Right ventricle myocardium inferior (tissue), 1 donor: ENCODE data around the gene SLC30A7. TPM values are rescaled to one million over a fixed set of nuclear protein-coding genes. Genes with fewer than 3 reads are reported as not detected.
"Not testable (repeated sequence)": the region's sequence is repeated elsewhere in the genome, so short reads cannot be mapped to it uniquely, and the experiment has no call there.

Source experiments
- ATAC-seq: fragments of 200-7000 bp; cut with Tn5 transposase; one replicate; pipeline ENCODE4 v1.9.1; 2020; ENCODE audit warnings: mild to moderate bottlenecking, moderate library complexity
- DNase-seq: peaks from one replicate; pipeline ENCODE4 v3.0.0; 2021; ENCODE audit errors: missing footprints
- intact Hi-C: fragments of 100-400 bp; cut with DNase I; formaldehyde crosslinking; loops from one replicate; pipeline ENCODE4 v1.11.0; 2022
- long read RNA-seq: library from polyadenylated mRNA; unstranded; transcript quantifications from one replicate; pipeline ENCODE4 v2.0.0, GENCODE V29; 2021
- total RNA-seq: library from RNA; stranded (reverse); fragmentation: NEBNext Ultra II Directional; extraction: Animal tissue kit (Norgen Biotek cat#: 25700); gene quantifications from one replicate; pipeline ENCODE4 v1.2.1, GENCODE V29; 2021
- donor health status: DM: no; HTN: yes; CAD: no; lungs with severe emphysema.

Gene SLC30A7, protein sequence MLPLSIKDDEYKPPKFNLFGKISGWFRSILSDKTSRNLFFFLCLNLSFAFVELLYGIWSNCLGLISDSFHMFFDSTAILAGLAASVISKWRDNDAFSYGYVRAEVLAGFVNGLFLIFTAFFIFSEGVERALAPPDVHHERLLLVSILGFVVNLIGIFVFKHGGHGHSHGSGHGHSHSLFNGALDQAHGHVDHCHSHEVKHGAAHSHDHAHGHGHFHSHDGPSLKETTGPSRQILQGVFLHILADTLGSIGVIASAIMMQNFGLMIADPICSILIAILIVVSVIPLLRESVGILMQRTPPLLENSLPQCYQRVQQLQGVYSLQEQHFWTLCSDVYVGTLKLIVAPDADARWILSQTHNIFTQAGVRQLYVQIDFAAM
- 5.5 TPM for total RNA-seq
- long read RNA-seq = 0 reads

DNA sequence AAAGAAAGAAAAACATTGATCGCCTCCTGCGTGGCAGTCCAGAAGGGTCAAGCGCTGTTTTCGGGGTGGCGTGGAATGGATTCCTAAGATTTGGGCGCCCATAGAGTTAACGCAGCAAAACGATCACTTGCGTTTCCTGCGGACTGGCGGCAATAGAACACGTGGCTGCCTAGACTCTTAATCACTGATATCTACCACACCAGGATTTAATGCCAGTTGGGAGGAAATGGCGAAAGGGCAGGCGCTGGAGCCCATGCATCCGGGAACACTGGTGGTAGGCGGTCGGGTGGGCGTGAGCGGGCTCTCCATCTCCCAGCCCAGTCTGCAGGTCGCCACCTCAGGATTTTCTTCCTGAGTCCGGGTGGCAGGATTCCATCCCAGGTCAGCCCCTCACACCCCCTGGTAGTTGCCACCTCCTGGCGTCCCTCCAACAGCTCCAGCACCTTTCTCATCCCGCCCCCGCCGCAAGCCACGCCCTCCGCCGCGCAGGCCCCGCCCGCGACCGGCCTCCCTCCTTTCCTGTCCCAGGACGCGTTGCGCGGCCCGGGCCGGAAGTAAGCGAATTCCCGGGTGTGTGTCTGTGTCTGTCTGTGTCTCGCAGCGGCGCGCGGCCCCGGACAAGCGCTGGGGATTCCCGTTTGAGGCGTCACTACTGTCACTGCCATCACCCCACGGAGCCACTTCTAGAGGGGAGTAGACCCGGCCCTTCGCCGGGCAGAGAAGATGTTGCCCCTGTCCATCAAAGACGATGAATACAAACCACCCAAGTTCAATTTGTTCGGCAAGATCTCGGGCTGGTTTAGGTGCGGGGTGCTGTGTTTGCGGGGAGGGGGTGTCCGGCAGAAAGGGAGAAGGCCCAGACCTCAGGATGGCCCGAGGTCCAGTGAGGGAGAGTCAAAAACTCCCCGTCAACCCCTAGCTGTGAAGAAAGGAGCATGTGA, at the start of gene SLC30A7:
TSS of gene SLC30A7 (plus strand) at position 551 of the 941 bp plus-strand sequence. CDS start at position 724, 173 bp downstream.
- peak; percentile 99 for DNase-seq
- intact Hi-C loops = loop anchor here (10.0 kb wide), 1 partner anchor 761 kb away; the partner anchor contains the start of genes SASS6 and TRMT13

DNA sequence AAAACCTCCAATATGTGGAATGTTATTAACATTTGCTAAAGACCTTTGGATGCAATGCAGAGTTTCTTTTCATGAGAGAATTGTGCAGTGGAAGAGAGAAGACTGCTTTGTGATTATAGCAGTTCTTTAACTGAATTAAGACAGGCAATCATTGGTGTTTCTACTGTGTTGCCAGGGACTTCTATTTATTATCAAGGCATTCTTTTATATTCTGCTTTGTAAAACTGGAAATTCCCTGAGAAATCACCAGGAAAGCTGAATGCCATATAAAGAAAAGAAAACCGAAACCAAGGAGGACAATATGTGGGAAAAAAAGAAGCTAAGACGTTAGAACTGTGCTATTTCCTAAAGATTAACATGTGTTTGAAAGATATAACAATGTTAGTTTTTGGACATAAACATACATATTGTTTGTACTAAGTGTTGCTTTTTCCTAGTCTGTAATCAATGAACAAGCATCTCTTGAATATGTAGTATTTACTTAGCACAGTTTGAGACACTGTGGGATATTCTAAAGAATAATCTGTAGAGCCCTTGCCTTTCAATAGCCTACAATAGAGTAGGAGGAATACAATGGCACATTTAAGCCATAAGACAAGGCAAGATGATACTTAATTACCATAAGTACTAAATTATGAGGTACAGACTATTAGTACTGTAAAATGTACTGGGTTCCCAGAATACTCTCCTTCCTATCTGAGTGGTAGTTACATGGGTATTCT, 48.4 kb upstream of the SLC30A7 start:
- ATAC-seq = no peak
- intact Hi-C loops = loop anchor here (10.0 kb wide), 1 partner anchor 123 kb away; no protein-coding TSS in a partner anchor
- DNase-seq = no peak

More for the DNA sequence above, at the start of gene SLC30A7:
- ATAC-seq = peak; percentile 97

DNA sequence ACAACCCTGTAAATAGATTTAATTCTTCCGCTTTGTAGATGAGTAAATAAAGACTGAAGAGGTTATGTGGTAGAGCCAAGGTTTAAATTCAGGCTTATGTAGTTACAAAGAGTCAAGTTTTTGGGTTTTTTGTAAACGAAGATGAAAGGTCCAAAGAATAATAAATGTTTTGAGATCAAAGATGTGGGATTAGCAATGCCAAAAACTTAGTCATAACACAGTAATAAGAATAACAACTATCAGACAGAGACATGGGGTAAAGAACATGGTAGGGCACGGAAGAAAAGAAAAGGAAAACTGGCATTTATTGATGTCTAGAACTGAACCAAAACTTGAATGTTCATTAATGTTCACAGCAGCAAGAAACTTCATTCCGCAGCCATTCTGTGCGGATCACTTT, 44.2 kb upstream of the SLC30A7 start:
- ATAC-seq (no peak), DNase-seq (no peak)
- intact Hi-C loops = no loop called here

DNA sequence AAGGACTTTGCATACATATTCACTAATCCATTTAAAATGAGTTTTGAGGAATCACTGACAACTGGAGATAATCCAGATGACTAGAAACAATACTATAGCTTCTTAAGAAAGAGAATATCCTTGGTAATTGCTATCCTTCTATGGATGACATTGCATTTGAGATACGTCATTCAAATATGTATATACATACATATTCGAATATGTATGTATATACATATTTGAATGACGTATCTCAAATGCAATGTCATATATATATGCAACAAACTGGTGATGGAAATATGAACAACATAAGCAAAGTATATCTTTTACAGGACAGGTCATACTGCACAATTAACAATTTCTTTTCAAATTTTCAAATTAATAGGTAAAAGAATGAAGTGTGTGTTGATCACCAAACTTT, 42.9 kb upstream of the SLC30A7 start:
- DNase-seq = no peak
- intact Hi-C loops = no loop called here
- no peak for ATAC-seq

DNA sequence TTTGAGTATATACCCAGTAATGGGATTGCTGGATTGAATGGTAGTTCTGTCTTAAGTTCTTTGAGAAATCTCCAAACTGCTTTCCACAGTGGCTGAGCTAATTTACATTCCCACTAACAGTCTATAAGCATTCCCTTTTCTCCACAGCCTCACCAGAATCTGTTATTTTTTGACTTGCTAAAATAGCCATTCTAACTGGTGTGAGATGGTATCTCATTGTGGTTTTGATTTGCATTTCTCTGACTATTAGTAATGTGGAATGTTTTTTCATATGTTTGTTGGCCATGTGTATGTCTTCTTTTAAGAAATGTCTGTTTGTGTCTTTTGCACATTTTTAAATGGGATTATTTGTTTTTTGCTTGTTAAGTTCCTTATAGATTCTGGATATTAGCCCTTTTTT, 40.8 kb upstream of the SLC30A7 start:
- DNase-seq, ATAC-seq, intact Hi-C loops: not testable (repeated sequence)

DNA sequence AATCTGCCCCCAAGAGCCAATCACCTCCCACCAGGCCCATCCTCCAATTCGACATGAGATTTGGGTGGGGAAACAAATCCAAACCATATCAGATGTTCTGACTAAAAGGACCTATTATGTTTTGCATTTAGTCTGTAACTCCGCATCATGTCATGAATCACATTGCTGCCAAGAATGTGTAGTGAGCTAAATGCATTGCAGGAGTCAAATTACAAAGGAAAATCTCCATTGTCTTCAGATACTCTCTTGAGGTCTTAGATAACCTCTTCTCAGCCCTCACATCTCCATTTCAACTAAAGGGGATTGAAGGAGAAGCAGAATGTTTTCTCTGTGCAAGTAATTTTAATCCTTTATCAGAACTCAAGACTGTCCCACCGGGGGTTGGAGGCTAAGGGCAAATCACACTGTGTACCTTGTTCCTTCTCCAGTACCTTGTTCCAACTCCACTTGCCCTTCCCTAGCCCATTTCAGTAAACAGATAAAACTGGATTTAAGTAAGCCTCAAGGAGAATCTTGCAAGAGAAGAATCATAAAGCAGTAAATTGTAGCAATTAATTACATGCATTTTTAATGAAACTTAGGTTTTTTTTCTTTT, 35.4 kb upstream of the SLC30A7 start:
- peak; percentile 80 for ATAC-seq
- intact Hi-C loops = no loop called here

DNA sequence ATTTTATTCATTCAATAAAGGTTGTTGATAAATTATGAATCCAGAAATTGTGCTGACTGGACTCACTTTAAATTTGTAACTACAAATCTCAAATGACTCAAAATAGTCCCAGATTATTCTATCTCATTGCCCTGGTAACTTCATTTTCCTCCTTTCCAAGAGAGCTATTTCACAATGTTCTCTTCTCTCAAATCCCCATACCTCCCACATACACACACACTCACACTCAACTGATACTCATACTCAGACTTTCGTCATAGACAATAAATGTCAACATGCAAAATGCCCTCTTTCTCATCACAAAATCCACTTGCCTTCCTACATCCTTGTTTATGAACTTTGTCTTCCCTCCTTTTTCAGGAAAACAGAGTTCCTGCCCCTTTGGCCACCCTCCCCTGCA, 34.5 kb upstream of the SLC30A7 start:
- intact Hi-C loops = no loop called here
- DNase-seq (no peak), ATAC-seq (peak; percentile 84)

More for the DNA sequence above, 35.4 kb upstream of the SLC30A7 start:
- no peak for DNase-seq

DNA sequence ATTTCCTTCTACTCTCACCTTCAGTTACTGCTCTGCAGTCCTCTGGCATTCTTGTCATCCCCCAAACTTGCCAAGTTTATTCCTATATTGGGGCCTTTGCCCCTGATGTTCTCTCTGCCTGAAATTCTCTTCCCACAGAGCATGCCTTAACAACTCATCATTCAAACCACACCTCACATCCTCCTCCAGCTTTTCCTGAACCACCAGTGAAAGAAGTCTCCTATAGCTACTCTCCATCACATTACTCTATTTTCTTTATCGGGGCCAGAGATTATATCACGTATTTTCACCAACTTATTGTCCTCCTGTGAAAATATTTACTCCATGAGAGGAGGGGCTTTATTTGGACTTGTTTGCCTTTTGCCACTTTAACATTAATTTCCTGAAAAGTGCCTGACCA, 33.3 kb upstream of the SLC30A7 start:
- DNase-seq (no peak), ATAC-seq (no peak)
- intact Hi-C loops = no loop called here

DNA sequence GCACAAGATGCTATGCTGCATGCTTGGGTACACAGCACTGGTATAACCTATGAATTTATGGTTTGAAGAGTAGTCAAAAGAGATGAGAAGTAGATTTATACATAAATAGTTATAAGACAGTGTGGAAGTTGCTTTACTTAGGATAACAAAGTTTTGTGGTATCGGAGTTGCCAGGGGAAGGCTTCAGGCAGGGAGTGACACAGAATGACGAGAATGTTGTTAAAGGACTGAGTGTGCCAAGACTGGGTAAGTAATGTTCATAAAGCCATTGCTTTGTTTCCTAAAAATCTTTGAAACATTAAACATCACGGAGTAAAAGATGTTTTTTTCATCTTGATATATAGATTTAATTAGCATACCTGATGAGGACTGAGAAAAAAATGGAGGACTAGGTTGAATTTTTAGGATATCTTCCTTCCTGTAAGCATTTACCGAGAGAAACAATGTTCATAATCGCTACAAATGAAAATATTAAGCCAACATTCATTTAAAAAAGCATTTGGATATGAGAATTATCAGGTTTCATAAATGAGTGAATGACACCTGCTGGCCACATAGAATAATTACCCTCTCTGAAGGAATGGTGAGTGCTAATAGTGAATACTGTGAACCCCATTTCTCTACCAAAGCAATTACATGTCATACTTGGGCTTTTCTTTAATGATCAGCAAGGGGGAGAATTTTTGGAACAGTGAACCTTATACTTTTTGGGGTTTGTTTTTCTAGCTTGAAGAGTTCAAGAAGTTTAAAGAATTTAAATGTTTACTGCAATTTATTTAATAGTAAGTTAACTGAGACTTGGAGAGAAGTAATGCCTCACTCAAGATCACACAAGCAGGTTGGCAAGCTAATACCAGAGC, 29.6 kb upstream of the SLC30A7 start:
- DNase-seq (no peak), ATAC-seq (peak; percentile 54)
- intact Hi-C loops = loop anchor here (5.0 kb wide), 1 partner anchor 1059 kb away; no protein-coding TSS in a partner anchor

DNA sequence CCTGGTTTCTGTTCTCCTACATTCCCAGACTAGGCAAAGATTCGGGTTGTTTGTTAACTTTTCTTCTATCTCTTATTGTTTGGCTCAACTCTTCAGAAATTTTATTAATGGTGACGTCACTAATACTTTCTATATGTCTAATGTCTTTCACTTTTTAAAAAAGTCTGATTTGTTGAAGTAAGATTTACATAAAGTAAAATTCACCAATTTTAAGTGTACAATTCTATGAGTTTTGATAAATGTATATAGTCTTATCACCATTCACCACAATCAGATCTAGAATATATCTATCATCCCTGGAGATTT, 29.0 kb upstream of the SLC30A7 start:
- ATAC-seq (no peak), DNase-seq (no peak)
- intact Hi-C loops = loop anchor here (5.0 kb wide), 1 partner anchor 1060 kb away; no protein-coding TSS in a partner anchor

DNA sequence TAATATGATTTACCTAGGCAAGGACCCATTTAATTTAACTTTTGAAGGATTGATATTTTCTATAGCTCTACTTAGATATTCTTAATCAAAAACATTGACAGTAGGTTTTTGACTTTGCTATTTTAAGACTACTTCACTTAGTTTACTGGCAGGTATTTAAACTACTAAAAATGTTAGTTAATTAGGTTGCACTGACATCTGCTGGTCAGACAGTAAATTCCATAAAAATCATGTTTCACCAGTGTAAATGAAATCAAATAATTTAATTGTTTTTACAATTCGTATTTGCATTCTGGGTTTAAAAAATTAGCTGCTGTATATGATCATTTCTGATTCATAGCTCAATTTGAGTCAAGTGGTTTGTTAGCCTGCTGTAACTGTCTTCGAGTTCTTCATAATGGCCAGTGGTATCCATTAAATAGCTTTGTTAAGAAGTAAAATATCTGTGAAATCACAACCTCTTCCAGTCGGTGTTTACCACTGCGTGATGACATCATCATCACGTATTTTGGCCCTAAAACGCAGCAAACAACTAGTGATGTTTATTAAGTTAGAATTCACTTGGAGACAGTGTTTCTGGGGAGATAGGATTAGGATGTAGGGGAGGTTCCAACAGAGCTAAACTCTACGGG, 27.4 kb upstream of the SLC30A7 start:
- no peak for DNase-seq
- ATAC-seq = no peak
- intact Hi-C loops = loop anchor here (1.0 to 5.0 kb wide), 3 partner anchors 262 to 1061 kb away; no protein-coding TSS in a partner anchor

DNA sequence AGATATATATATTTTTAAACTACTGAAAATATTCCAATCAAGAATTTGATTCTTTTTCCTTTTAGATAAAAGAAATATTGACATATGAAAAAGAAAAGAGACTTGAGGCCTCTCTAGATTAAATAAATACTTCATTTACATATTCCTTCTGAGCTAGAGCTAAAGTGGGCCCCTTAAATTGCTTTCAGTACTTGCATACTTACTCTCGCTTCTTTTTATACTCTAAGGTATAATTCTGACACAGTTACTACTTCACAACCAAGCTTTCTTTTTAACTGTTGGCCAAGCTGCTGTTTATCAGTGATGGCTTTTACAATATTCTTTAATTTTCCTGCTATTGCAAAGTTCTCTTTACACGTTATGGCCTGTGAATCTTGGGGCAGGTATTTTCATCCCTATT, 25.9 kb upstream of the SLC30A7 start:
- intact Hi-C loops = loop anchor here (2.0 to 5.0 kb wide), 2 partner anchors 407 to 1063 kb away; no protein-coding TSS in a partner anchor
- no peak for ATAC-seq
- DNase-seq = no peak

DNA sequence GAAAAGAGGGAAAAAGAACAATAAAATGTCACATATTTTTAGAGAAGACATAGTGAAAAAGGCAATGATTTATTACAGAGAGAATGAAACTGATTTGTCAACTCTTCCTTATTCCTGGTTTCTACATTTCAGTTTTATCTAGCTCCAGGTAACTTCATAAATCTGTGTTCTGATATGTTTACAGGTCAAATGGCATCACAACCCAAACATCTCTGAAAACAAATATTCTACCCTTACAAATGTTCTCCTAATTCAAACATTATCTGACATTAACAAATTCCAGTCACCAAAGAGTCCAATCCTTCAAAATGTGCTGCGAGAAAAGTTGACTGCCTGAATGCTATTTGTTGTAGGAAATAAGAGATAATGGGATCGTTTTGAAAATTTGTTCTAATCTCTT, 21.5 kb upstream of the SLC30A7 start:
- ATAC-seq (no peak), DNase-seq (no peak)
- intact Hi-C loops = no loop called here

DNA sequence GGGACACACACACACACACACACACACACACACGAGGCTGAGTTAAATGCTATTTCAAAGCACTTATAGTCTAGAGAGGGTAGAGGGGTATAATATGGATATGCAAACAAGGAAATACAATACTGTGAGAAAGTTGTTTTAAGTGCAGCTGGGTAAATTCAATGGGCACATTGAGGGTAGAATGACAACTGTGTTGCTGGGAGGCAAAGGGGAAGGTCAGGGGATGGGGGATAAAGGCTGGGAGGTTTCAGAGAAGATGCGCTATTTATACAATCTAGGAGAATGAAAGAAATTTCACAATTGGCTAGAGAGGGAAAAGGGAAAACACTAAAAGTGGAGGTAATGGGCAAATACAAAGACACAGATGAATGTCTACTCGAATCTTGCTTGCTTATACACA, 20.7 kb upstream of the SLC30A7 start:
- intact Hi-C loops = no loop called here
- DNase-seq (no peak), ATAC-seq (no peak)

DNA sequence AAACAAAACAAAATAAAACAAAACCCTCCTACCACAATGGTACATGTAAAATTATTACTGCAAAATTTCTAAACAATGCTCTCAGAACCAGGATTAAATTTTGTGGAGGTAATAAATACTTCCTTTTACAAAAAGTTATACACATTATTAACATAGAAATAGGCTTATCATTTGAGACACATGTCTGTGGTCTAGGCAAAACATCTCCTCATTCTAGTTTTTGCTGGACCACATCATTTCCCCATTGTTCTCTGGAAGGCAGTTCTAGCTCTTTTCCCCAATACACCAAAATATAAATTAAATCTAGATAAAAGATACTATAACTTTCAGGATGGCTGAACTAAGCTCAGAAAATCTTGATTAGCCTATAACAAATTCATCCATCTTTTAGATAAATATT, 19.6 kb upstream of the SLC30A7 start:
- DNase-seq (no peak), ATAC-seq (no peak)
- intact Hi-C loops = no loop called here

DNA sequence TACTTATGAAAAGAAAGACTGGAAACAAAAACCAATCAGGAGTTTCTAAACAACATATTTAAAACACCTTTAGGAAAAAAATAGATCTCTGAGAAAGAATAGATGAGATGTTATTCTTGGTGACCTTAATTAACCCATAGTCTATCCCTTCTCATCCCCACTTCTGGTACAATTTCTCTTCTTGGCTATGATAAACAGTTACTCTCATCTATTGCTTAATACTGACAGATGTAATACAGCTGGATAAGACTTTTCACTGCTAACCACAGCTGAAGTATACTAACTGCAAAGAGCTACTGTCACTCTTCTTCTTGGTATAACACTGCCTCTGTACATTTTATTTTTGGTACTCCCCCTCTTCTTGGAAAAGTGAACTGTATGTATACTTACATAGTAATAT, 16.5 kb upstream of the SLC30A7 start:
- peak; percentile 67 for ATAC-seq
- intact Hi-C loops = no loop called here
- no peak for DNase-seq

DNA sequence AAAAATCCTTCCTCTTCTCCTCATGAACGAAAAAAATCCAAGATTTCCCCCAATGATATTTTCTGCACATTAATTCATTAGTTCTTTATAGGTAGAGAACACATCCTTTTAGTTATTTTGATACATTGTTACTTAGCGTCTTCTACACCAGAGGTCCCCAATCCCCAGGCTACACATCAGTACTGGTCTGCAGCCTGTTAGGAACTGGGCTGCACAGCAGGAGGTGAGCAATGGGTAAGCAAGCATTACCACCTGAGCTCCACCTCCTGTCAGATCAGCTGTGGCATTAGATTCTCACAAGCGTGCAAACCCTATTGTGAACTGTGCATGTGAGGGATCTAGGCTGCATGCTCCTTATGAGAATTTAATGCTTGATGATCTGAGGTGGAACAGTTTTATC, 14.2 kb upstream of the SLC30A7 start:
- intact Hi-C loops = no loop called here
- DNase-seq = no peak
- no peak for ATAC-seq
